Nephron (organoid): ENCODE measurements around the gene CPXM2.

ENCODE experiments used
- H3K27ac Mint-ChIP-seq, 3 experiments: 2 replicates each; pipeline ENCODE4 v1.8.0; 2020; ENCODE audit warnings: mixed read lengths in 3 of 3, mild to moderate bottlenecking in 2 of 3, moderate library complexity in 1 of 3
- H3K27me3 Mint-ChIP-seq: 2 replicates; pipeline ENCODE4 v1.8.0; 2021; ENCODE audit warnings: low read depth, mild to moderate bottlenecking, moderate library complexity, mixed read lengths
- H3K36me3 Mint-ChIP-seq: 2 replicates; pipeline ENCODE4 v1.8.0; 2020; ENCODE audit warnings: low read depth, mixed read lengths
- H3K4me1 Mint-ChIP-seq: 2 replicates; pipeline ENCODE4 v1.8.0; 2020; ENCODE audit warnings: mixed read lengths
- H3K4me3 Mint-ChIP-seq, 3 experiments: 2 replicates each; pipeline ENCODE4 v1.8.0; 2020; ENCODE audit warnings: mild to moderate bottlenecking in 3 of 3, mixed read lengths in 3 of 3, moderate library complexity in 2 of 3
- H3K9me3 Mint-ChIP-seq: 2 replicates; pipeline ENCODE4 v1.8.0; 2020; ENCODE audit warnings: mixed read lengths
- CTCF ChIP-seq, 3 experiments: fragments of 200-600 bp; sonication (generic); IDR thresholded peaks; one replicate each; pipeline ENCODE4 v1.5.0; 2021; ENCODE audit warnings: antibody characterized with exemption in 3 of 3; ENCODE audit not compliant: unreplicated experiment in 3 of 3

The CPXM2 gene

DNA sequence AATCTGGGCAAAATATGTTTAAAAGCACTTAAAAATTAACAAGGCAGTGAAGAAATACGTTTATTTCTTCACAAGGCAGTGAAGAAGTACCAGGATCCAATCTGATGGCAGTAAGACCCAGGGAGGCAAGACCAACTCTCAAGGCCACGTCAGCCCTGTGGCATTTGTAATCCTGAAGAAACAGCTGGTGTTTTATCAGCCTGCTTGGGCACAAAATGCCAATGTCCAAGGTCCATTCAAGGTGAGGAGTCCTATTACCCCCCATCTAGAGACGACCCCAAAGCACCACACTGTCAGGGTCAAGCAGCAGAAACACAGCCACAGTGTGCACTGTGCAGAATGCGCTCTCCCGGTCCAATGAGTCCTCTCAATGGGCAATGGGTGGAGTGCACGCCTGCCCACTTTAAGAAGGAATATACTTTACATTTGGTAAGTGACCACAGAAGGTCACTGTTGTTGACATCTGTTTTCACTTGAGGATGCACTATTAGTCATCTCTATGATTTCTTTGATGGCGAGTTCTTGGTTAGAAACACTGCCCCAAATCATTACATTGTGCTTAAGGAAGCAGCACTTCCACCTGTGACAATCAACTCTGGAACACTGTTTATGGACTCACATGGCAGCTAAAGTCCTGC, 12.8 kb downstream of the CPXM2 start:
- Mint-ChIP-seq H3K36me3 (no peaks in the 10 kb centered on the region), H3K4me1 (no peaks in the 10 kb centered on the region), H3K27ac (no peak overlapping the region), H3K4me3 (no peak overlapping the region), H3K27me3 (peaks cover 12% of the 10 kb centered on the region), H3K9me3 (peaks cover 3% of the 10 kb centered on the region)
- TF ChIP-seq CTCF (IDR thresholded peaks at IDR 0.05; ENCODE audit: unreplicated experiment in 3 of 3), result no peak

DNA sequence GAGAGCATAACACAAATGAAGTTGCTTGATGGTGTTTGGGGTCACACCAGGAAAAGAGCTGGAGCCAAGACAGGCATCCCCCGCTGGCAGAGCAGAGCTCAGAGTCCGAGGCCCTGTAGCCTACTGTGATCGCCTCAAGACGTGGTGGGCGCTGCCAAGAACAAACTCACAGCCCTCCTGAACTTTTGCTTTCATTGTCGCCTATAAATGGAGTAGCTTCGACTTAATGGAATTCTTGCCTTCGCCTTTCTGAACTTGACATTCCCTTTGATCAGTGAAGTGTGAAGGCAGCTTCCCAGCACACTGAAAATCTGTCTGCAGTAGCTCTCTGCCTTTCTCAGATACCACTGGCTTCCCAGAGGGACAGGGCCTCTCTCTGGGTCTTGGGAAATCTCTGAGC, 21.3 kb downstream of the CPXM2 start:
- Mint-ChIP-seq H3K4me3 (peak overlapping the region in 2 of 3 experiments; percentile 34 to 40), H3K27ac (peak overlapping the region; percentile 87 to 94 (median 89)), H3K4me1 (peaks cover 11% of the 10 kb centered on the region), H3K36me3 (no peaks in the 10 kb centered on the region), H3K9me3 (peaks cover 11% of the 10 kb centered on the region), H3K27me3 (peaks cover 14% of the 10 kb centered on the region)
- no peak for TF ChIP-seq CTCF (IDR thresholded peaks at IDR 0.05; ENCODE audit: unreplicated experiment in 3 of 3)

DNA sequence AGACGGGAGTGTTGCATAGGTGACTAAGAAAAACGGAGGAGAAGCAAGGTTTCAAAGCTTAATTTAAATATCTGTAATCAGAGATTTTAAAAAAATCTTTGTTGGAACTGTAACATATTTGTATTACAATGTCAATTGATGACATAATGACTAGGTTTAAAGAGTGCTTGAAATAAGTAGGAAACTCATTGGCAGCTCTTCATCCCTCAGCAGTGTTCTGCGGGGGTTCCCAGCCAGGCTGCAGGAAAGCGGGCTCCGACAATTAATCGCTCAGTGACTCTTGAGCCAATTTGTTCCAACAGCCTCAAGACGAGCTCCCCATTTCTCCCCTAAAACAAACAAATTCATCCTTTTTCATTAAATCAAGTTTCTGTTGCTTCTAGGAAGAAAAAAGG, 22.6 kb downstream of the CPXM2 start:
- H3K36me3 Mint-ChIP-seq, result no peaks in the 10 kb centered on the region
- no peak for TF ChIP-seq CTCF (IDR thresholded peaks at IDR 0.05; ENCODE audit: unreplicated experiment in 3 of 3)
- H3K27me3 Mint-ChIP-seq, result peaks cover 24% of the 10 kb centered on the region
- H3K9me3 Mint-ChIP-seq, result peaks cover 11% of the 10 kb centered on the region
- H3K4me1 Mint-ChIP-seq, result peaks cover 11% of the 10 kb centered on the region
- no peak overlapping the region for H3K4me3 Mint-ChIP-seq
- H3K27ac Mint-ChIP-seq, result no peak overlapping the region

DNA sequence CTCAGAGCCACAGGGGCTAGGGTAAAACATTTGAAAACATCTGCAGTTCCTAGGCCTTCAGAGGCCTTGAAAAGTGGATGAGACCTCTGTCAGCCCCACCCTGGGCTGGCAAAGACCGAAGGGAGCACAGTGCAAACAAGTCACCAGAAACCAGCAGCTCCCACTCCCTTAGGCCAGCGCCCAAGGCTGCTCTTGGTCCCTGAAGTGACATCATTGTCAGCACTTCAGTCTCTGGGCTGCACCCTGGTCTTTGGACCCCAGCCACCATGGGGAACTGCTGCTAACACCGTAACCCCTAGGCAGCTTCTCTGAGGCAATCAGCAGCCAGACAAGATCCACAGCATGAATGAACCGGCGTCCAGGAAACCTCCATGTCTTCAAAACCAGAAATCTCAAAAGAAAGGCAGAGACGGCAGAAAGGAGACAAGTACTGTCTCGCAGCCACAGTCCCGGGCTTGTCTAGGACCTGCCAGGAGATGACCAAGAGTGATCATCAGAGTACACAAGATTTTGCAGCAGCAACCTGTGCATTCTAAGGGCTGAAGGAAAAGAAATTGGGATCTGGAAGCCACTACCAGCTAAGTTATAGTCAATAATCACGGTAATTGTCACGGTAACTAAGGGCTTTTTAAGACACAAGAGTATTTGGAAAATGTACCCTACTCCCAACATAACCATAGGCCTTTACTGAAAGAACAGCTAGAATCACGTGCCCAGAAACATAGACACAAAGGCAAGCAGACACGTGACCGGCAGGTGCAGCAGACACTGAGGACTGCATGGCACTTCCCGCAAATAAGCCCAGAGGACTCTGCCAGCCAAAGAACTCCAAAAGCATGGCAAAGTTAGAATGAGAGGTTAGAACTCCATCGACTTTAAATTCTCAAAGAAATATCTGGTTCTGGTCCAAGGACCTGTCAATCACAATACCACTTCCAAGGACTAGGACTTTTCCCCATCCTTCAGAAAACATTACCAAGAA, 23.3 kb downstream of the CPXM2 start:
- Mint-ChIP-seq H3K27me3 (peaks cover 26% of the 10 kb centered on the region), H3K4me3 (no peak overlapping the region), H3K9me3 (peaks cover 10% of the 10 kb centered on the region), H3K36me3 (no peaks in the 10 kb centered on the region), H3K27ac (peak overlapping the region in 1 of 3 experiments; percentile 48), H3K4me1 (peaks cover 11% of the 10 kb centered on the region)
- TF ChIP-seq CTCF (IDR thresholded peaks at IDR 0.05; ENCODE audit: unreplicated experiment in 3 of 3), result no peak

DNA sequence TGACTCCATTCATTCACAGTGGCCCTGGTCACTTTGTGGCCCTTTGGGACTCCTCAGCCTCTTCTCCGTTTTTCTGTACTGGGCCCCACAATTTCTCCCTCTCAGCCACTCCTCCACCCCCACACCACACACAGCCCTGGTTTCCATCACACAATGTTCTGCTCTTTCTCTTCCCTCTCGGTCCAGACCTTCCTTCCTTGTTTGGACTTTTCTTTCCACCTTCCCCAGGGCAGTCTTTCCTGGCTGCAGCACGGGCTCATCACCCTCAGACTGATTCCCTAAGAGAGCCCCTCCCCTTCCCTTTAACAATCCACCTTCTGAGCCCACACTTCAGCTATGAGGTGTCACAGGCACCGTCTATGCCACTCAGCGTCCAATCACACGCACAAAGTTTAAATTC, 25.7 kb downstream of the CPXM2 start:
- Mint-ChIP-seq H3K4me1 (peaks cover 11% of the 10 kb centered on the region), H3K9me3 (no peaks in the 10 kb centered on the region), H3K4me3 (no peak overlapping the region), H3K27me3 (peaks cover 26% of the 10 kb centered on the region), H3K36me3 (no peaks in the 10 kb centered on the region), H3K27ac (no peak overlapping the region)
- TF ChIP-seq CTCF (IDR thresholded peaks at IDR 0.05; ENCODE audit: unreplicated experiment in 3 of 3), result no peak
